Amniotic epithelial cell (primary cell): Measurements from ENCODE around the gene PAXIP1.
A peak's percentile ranks its signal among the peaks of the same experiment; 100 is the strongest.
"Not testable (repeated sequence)": the region's sequence is repeated elsewhere in the genome, so short reads cannot be mapped to it uniquely, and the experiment has no call there.

Source experiments
- DNase-seq: peaks from one replicate; pipeline ENCODE4 v3.0.0-alpha.2; 2010; ENCODE audit warnings: low read depth

Gene PAXIP1

DNA sequence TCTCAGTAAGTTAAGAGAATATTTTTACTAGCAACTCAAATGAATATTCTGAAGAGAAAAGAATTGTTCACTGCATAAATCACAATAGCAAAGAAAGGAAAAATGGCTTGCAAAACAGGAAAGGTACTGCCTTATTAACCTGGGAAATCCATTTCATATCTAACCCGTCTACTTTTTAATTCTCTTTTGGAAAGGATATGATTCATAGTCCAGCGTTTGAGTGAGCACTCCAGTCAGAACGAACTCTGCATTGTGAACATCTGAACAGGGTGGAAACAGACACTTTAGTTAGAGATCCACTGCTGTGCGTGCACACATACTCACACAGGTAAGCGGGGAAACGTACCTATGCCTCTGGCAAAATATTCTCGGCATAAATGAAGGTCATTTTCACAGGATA lies 56.8 kb downstream of the PAXIP1 start:
- DNase-seq, result no peak

DNA sequence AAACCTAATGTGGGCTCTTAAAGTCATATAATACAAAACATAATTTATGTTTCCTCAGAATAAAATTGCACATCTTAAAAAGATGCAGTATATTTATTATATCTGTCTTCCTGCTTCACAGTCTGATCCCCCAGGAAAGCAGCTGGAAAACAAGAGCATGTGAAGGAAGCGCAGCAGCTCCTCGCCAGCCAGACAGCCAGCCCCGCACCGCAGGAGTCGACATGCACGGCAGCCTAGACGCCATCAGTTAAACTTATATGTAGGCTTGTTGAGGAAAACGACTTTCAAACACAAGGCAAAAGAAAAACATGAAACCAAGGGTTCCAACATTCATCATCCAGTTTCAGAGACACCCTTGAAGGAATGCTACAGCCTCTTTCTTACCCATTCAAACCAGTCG lies 59.0 kb downstream of the PAXIP1 start:
- no peak for DNase-seq

DNA sequence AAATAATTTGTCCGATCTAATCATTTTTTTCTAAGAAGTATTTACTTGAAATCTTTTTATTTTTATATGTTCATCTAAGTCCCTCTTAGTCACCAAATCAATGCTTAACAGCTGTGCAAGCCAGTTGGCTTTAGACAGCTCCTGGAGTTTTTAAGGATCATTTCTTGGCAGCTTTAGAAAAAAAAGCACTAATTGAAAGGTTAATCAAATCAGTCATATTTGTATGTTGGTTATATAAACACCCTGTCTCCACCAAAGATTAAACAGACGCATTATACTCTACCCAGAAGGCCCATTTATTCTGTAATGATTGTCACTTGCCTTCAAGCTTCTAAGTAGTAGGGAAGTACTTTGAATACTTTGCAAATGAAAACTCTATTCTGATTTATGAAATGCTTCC lies 60.2 kb downstream of the PAXIP1 start:
- no peak for DNase-seq

DNA sequence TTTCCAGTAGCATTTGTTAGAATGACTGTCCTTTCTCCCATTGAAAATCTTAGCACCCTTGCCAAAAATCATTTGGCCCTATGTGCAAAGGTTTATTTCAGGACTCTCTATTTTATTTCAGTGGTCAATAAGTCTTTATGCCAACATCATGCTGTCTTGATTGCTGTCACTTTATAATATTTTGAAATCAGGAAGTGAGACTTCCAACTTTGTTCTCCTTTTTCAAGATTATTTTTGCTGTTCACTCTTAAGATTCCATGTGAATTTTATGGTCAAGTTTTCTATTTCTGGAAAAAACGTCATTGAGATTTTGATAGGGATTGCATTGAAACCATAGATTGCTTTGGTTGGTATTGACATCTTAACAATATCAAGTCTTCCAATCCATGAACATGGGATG lies 65.1 kb downstream of the PAXIP1 start:
- no peak for DNase-seq

DNA sequence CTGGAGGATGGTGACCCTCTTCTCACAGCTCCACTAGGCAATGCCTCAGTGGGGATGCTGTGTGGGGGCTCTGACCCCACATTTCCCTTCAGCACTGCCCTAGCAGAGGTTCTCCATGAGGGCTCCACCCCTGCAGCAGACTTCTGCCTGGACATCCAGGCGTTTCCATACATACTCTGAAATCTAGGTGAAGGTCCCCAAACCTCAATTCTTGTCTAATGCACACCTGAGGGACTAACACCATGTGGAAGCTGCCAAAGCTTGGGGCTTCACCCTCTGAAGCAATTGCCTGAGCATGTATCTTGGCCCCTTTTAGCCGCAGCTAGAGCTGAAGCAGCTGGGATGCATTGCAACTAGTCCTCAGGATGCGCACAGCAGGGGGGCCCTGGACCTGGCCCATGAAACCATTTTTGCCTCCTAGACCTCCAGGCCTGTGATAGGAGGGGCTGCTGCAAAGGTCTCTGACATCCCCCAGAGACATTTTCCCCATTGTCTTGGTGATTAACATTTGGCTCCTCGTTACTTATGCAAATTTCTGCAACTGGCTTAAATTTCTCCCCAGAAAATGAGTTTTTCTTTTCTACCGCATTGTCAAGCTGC lies 68.5 kb downstream of the PAXIP1 start:
- DNase-seq, result not testable (repeated sequence)

DNA sequence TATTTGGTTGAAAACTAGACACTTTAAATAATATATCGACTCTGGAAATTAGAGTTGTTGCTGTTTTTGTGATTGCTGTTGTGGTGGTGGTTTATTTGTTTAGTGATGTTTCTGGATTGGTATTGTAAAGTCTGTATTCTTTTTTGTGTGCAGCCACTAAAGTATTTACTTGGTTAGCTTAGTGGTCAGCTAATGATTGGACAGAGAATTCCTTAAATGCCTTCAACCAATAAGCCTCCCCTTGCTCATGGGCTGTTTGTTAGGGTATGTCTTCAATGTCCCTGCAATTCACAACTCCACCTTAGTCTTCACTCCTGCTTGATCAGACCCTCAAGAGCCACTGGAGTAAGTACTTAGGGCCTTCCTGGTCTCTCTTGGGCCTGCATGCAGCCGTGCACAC lies 71.0 kb downstream of the PAXIP1 start:
- peak; percentile 7 for DNase-seq

DNA sequence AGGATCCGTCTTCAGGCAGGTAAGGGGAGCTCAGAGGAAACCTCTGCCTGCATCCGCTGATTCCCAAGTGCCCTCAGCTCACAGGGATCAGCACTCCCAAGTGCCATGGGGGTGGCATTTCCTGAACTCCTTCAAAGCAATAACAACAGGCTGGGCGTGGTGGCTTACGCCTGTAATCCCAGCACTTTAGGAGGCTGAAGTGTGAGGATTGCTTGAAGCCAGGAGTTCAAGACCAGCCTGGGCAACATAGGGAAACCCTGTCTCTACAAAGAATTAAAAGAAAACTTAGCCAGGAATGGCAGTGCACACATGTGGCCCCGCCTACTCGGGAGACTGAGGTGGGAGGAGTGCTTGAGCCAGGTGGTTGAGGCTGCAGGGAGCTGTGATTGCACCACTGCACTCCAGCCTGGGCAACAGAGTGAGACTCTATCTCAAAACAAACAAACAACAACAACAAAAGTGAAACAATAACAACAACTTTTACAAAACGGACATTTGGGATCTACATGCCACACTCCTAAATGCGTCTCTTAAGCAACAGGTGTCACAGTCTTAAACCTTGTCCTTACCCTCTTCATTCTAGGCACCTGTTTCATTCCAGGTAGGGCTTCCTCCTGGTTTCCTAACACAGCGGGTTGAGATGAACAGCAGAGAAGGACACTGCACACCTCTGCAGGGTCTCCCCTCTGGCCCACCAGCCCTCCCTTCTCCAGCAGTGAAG lies 73.8 kb downstream of the PAXIP1 start:
- DNase-seq, result no peak

DNA sequence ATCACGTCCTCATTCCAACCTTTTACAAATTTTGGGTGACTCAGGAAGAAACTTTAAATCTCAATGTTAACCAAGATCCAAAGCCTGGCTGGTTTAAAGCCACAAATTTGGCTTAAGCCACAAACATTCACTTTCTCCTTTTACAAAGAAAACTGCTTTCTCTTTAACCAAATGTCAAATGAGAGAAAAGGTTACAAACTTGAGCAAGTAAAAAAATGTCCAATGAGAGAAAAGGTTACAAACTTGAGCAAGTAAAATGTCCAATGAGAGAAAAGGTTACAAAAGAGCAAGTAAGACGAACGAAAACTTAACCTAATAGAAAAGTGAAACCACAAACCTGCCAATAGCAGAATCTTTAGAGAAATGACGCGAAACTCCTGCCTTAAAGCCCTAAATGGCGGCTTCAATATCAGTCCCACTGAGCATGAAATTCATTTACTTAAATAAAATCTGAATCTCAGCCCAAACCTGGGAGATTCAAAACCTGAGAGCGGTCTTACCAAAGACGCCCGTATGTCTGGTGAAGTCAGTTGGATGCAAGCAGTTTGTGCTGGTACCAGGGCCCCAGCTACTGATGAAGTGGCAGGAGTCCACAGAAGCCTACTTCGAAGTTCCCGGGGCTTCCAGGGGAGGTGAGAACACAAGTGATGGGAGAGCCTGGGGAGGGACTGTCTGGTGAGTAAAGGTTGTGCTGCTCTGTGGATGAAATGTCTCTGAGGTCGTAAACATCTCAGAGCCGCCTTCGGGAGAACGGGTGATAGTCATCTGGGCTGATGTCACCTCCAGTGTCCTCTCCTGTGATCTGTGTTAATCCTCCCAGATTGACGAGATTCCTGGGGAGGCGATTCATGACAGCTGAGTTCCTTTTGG lies 74.6 kb downstream of the PAXIP1 start:
- peak; percentile 90 for DNase-seq

DNA sequence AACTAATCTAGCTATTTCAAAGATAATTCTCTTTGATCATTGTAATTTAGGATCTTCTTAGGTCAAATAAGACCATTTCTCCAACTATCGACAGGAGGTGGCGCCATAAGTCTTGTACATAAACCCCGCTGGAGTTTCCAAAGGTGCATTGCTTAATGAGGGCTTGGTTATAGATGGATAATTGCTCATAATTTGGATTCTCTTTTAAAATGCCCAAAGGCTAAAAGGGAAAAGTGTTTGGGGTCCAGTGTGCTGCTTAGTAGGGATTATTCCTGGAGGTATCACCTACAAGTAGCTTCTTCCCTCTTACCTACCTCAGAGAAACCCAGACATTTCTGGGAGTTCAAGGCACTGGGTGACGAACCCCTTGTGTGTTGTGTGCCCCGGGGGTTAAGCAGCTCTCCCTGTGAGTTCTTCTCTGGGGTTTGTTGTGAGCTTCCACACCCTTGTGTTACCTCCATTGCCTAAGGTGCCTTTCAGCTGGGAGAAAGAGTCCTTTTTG lies 75.2 kb downstream of the PAXIP1 start:
- peak; percentile 88 for DNase-seq

DNA sequence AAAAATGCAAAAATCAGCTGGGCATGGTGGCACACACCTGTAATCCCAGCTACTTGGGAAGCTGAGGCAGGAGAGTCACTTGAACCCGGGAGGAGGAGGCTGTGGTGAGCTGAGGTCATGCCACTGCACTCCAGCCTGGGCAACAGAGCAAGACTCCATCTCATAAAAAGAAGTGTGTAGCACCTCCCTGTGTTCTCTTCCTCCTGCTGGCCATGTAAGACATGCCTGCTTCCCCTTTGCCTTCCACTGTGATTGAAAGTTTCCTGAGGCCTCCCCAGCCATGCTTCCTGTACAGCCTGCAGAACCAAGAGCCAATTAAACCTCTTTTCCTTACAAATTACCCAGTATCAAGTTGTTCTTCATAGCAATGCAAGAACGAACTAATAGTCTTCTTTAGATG lies 80.5 kb downstream of the PAXIP1 start:
- not testable (repeated sequence) for DNase-seq

DNA sequence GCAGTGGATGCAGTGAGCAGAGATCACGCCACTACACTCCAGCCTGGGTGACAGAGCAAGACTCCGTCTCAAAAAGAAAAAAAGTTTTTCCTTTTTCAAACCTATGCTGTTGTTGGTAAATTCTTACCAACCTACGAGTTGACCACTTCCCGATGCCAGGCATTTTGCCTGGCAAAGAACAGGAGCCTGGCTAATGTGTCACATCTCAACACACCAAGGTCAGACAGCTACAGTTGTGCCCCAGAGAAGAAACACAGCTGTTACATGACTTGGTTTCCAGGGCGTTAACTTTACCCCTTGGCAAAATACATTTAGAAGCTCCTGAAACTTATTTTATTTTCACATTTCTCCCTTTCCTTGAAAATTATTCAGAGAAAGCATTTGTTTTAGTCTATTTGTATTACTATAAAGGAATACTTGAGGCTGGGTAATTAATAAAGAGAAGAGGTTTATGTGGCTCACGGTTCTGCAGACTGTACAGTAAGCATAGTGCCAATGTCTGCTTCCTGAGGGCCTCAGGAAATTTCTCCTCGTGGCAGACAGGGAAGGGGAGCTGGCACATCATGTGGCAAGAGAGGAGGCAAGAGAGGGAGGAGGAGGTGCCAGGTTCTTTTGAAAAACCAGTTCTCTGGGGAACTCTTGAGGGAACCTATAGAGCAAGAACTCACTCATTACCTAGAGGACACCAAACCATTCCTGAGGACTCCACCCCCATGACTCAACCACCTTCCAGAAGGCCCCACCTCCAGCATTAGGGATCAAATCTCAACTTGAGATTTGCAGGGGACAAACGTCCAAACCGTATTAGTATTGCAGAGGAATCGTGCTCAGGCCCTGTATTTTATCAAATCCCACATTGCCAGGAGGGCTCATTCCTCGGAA lies 83.3 kb downstream of the PAXIP1 start:
- no peak for DNase-seq

DNA sequence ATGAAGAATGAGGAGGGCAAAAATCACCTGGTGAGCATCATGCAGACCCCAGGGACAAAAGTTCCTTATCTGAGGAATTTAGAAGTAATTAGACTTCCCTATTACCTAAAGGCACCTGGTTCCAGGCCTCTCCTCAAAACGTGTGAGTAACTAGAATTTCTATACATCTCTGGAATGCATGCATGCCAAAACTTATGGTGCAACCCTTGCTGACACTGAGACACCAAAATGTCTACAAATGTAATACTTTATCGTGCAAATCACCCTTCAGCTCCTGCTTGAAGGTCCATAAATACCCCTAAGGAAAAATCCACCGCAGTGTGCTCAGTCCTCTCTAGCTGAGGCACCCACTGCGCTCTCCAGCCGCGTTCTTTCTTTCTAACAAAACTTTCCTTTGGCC lies 84.2 kb downstream of the PAXIP1 start:
- DNase-seq, result no peak

DNA sequence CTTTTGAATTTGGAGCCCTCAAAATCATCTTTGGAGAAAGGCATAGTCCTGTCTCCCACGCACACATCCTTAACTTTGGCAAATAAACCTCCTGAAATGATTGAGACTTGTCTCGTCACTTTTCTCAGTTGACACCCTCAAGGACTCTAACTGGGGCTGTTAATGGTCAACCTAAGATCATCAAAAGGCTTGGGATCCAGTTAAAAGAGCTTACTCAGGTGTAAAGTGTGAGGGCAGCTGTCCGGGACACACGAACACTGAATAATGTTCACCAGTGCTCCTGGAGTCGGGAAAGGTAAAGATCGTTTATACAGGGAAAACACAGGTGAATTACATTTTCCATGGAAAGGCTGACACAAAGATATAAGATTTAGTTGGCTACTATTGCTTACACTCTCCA lies 84.7 kb downstream of the PAXIP1 start:
- DNase-seq, result no peak

DNA sequence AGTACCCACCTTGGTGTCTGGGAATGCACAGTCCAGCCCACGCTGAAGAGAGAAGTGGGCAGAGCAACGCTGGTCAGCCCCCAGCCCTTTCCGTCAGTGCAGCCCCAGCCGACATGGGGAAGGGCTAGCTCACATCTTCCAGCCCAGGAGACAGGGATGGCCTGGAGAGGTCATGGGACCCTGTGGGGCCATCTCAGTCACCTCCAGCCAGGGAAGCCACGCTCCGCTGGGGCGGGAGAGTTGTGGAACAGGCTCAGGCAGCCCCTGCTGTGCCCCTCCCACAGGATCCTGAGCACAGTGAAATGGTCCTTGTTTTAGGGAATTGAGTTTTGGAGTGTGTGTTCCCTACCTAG lies 85.1 kb downstream of the PAXIP1 start:
- DNase-seq, result no peak

DNA sequence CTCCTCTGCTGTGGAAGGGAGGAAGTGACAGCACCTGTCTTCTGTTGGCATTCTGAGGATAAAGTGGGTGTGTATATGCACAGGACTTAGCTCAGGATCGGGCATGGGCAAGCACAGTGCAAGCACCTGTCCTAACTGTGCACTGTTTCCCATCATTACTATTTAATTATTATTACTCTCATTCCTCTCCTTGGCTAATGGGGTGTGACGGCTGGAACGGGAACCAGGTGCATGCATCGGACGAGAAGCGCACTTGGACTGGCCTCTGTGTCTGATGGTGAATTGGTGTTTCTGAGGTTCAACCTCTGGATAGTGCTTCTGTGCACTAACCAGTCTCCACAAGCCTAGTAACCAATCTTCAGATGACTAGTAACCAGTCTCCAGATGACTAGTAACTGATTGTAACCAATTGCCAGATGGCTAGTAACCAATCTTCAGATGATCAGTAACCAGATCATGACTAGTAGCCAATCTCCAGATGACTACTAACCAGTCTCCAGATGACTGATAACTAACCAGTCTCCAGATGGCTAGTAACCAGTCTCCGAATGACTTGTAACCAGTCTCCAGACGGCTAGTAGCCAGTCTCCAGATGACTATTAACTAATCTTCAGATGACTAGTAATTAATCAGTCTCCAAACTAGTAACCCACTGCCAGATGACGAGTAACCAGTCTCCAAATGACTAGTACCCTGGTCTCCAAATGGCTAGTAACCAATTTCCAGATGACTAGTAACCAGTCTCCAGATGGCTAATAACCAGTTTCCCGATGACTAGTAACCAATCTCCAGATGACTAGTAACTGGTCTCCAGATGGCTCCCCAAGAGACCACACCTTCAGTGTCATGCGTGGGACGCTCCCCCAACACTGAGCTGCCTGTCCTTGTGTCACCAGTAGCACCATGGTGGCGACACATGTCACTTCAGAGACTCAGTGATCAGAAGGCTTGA lies 85.8 kb downstream of the PAXIP1 start:
- no peak for DNase-seq

DNA sequence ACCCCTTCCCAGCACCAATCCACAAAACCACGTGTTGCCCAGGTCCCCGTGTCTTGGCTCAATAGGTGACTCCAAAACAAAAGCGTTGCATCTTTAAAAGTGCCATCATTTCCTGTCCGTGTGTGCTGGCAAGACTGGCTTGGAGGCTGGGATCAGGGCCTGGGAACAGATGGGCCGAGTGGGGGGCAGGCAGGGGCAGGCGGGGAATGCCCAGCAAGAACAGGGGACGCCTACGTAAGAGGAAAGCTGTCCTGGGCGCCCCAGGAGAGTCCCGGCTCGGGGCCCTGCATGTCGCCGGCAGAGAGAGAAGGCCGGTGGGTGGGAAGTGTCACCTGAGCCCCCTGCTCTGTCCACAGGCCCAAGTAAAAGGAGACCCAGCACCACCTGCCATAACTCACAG lies 86.5 kb downstream of the PAXIP1 start:
- no peak for DNase-seq

DNA sequence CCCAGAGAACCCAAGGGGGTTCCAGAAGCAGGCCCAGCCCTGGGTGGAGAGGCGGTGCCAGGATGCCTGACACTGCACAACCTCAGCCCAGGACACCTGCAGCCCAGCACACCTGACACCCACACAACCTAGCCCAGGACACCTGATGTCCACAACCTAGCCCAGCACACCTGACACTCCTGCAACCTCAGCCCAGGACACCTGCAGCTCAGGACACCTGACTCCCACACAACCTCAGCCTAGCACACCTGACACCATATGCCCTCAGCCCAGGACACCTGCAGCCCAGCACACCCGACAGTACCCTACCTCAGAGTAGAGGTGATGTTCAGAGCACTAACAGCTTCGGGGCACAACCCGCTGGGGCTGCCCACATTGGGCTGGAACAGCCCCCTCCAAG lies 87.3 kb downstream of the PAXIP1 start:
- DNase-seq, result no peak

DNA sequence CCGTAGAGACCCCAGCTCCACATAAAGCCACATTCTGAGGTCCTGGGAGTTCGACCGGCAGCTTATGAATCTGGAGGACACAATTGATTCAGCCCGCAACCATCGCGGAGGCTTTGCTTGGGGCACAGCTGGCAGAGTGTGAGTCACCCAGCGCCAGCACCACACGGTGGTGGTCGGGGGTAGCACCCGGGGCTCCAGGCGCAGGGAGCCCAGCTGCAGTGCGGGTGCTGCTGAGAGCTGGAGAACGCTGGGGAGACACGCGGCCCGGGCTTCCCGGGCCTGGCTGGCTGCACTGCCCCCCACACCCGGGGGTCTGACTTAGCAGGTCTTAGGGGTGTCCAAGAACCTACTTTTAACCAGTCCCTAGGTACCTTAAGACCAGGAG lies 87.9 kb downstream of the PAXIP1 start:
- DNase-seq, result no peak

DNA sequence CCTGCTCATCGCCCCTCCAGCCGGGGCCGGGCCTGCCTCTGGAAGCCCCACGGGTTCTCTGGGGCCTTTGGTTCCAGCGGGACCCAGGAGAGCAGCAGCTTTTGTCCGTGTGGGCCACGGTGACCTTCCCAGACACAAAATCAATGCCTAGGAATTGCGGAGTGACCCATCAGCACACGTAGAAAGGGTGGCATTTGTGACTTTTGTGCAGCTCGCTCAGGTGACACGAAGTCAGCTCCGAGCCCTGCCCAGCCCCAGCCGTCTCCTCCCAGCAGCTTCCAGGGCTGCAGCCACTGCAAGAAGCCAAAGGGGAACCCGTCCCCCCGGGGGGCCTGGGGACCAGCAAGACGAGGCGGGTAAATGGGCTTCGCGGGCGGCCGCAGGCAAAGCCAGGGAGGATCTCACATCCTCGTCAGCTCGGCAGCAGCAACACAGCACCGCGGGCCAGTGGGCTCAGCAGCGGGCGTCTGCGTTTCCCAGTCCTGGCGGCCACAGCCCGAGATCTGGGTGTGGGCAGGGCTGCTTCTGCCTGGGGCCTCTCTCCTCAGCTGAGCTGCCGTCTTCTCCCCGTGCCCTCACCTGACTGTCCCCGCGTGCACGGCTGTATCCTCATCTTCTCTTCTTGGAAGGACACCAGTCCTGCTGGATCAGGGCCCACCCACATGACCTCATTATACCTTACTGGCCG lies 88.5 kb downstream of the PAXIP1 start:
- DNase-seq, result no peak

DNA sequence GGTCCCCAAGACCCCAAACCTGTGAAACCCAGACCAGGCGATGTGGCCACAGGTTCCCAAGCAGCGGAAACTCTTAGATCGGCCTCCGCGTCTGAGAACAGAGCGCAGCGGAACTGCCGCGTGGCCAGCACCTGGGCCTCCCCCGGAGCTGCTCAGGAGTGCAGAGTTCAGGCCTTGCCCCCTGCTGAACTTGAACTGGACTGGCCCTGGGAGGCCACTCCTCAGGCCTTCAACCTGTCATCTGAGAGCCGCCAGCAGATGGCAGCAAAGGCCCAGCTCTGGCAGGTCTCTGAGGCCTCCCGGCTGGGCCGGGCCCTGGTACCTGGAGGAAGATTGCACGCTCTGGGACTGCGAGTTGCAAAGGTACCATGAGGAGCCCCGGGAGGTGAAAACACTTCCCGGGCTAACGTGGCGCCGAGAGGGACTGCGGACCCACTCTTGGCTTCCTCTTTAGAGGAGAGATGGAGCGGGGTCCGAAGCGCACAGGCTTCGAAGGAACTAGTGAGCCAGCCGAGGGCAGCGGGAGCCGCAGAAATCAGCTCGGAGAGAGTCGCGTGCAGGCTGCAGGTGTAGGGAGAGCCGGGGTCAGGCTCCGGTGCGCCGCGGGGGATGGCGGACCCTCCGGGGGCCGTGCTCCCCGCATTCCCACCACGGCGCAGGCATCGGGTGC lies 89.2 kb downstream of the PAXIP1 start:
- peak; percentile 50 for DNase-seq
